ENCODE data around the gene ZDHHC6. TPM values are rescaled to one million over a fixed set of nuclear protein-coding genes. Genes with fewer than 3 reads are reported as not detected.

ZDHHC6 gene
- total and polyA plus RNA-seq, 11 donors, result 10.0 to 26.1 (median 16.5) TPM

DNA sequence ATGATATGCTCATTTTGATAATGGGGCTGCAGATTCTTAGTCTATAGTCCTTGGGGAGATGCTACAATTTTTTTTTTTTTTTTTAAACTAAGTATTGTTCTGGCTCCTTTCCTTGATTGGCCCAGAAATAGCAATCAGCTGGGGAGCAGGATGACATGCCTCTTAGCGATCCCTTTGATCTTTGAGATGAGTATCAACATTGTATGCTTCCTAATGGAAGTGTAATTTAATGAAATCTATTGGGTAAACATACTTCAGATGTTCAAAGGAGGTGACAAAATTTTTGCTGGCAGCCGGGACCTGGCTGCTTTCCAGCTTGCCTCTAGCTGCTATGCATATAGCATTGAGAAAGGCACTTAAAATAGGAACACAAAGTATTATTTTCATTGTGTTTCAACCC, 43.8 kb upstream of the ZDHHC6 start:
- 5 to 33% (median 27%) methylated on average over 2 of the region's 2 CpGs for whole genome bisulfite sequencing, 4 donors
- no peaks in the 10 kb centered on the region for H3K27me3 ChIP-seq
- H3K27ac ChIP-seq, result no peak overlapping the region
- peak in 2 of 5 donors; percentile 27 to 52 for DNase-seq
- no peak overlapping the region for H3K4me3 ChIP-seq
- TF ChIP-seq, protein P1, sequence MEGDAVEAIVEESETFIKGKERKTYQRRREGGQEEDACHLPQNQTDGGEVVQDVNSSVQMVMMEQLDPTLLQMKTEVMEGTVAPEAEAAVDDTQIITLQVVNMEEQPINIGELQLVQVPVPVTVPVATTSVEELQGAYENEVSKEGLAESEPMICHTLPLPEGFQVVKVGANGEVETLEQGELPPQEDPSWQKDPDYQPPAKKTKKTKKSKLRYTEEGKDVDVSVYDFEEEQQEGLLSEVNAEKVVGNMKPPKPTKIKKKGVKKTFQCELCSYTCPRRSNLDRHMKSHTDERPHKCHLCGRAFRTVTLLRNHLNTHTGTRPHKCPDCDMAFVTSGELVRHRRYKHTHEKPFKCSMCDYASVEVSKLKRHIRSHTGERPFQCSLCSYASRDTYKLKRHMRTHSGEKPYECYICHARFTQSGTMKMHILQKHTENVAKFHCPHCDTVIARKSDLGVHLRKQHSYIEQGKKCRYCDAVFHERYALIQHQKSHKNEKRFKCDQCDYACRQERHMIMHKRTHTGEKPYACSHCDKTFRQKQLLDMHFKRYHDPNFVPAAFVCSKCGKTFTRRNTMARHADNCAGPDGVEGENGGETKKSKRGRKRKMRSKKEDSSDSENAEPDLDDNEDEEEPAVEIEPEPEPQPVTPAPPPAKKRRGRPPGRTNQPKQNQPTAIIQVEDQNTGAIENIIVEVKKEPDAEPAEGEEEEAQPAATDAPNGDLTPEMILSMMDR (IDR thresholded peaks at IDR 0.05), result no peak
- no peak for TF ChIP-seq POLR2A (IDR thresholded peaks at IDR 0.05)
- H3K36me3 ChIP-seq, result no peaks in the 10 kb centered on the region
- no peaks in the 10 kb centered on the region for H3K9me3 ChIP-seq
- peaks cover 0 to 15% (median 7%) of the 10 kb centered on the region in 12 donors for H3K4me1 ChIP-seq
- peak in 1 of 4 donors; percentile 12 for ATAC-seq
- intact Hi-C loops (cut with DNase I), result no loop called here

DNA sequence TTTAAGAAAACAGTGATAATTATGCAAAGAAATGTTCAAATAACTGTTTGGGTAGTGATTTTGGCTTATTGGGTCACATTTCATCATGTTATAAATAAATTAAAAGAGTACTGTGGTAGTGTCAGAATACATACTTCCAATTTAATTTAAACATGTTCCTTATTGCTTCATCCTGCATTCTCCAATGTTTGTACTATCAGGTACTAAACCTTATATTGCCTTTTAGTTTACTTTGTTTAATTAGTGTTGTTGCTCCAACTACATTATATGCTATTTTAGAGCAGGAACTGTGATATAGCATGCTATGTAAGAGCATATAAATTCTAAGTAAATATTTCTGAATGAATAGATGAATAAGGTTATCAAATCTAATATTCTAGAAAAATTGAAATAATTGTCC, 41.2 kb upstream of the ZDHHC6 start:
- H3K9me3 ChIP-seq, result no peaks in the 10 kb centered on the region
- H3K27ac ChIP-seq, result no peak overlapping the region
- no peaks in the 10 kb centered on the region for H3K27me3 ChIP-seq
- intact Hi-C loops (cut with DNase I), result loop anchor here in 1 of 10 donors (10.0 kb wide), 1 partner anchor 1077 kb away; no protein-coding TSS in a partner anchor
- TF ChIP-seq, protein P1 (IDR thresholded peaks at IDR 0.05), result no peak
- no peak overlapping the region for H3K4me3 ChIP-seq
- ATAC-seq (no peak), DNase-seq (no peak)
- no peaks in the 10 kb centered on the region for H3K36me3 ChIP-seq
- peaks cover 0 to 15% (median 7%) of the 10 kb centered on the region in 12 donors for H3K4me1 ChIP-seq

DNA sequence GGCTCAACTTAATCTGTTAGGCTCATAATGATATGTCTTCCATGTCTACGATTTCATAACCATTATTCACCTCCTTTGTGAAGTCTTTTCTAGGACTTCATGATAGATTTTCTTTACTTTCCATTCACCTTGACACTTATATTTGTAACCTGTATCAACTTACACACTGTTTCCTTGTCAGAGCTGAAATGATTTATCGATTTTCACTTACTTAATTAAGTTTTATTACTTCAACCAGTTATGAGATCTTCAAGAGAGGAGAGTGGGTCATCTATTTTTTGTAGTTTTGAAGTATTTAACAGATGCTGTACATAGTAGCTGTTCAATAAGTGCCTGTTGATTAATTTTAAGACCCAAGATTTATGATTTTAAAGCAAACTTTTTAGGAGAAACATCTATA, 37.7 kb upstream of the ZDHHC6 start:
- H3K9me3 ChIP-seq, result no peaks in the 10 kb centered on the region
- no peak overlapping the region for H3K4me3 ChIP-seq
- H3K27ac ChIP-seq, result no peak overlapping the region
- ATAC-seq (no peak), DNase-seq (no peak)
- no peaks in the 10 kb centered on the region for H3K4me1 ChIP-seq
- H3K36me3 ChIP-seq, result no peaks in the 10 kb centered on the region
- no peaks in the 10 kb centered on the region for H3K27me3 ChIP-seq
- TF ChIP-seq, protein P1 (IDR thresholded peaks at IDR 0.05), result no peak
- no peak for TF ChIP-seq POLR2A (IDR thresholded peaks at IDR 0.05)
- intact Hi-C loops (cut with DNase I), result loop anchor here in 1 of 10 donors (10.0 kb wide), 1 partner anchor 1080 kb away; no protein-coding TSS in a partner anchor
- 93 to 98% (median 97%) methylated on average over 2 of the region's 2 CpGs for WGBS, 4 donors

- Histone ChIP-seq H3K36me3 (no peaks in the 10 kb centered on the region), H3K4me1 (no peaks in the 10 kb centered on the region), H3K4me3 (no peak overlapping the region), H3K27me3 (no peaks in the 10 kb centered on the region), H3K27ac (no peak overlapping the region), H3K9me3 (no peaks in the 10 kb centered on the region)
- ATAC-seq (no peak), DNase-seq (no peak)
- intact Hi-C loops (cut with DNase I), result loop anchor here in 1 of 10 donors (10.0 kb wide), 1 partner anchor 1083 kb away; no protein-coding TSS in a partner anchor
- whole genome bisulfite sequencing, 4 donors, result 76 to 89% (median 81%) methylated on average over 3 of the region's 3 CpGs
- TF ChIP-seq, protein P1 (IDR thresholded peaks at IDR 0.05), result peak in 1 of 12 donors; percentile 5
- no peak for TF ChIP-seq POLR2A (IDR thresholded peaks at IDR 0.05)
Measured at GRCh38 chr10:112481602-112482001, 34.9 kb upstream of the ZDHHC6 start.
